H1 (cell line): ENCODE results near the gene DAP. TPM values are rescaled to one million over a fixed set of nuclear protein-coding genes. Genes with fewer than 3 reads are reported as not detected.

ENCODE experiments used
- CTCF ChIA-PET: fragments of 300-600 bp; sonication (Branson Sonifier 250); formaldehyde crosslinking; loops from one replicate; lab custom pipeline; 2021; ENCODE audit not compliant: partially characterized antibody; lab: Charles Lee
- POLR2A ChIA-PET: fragments of 300-600 bp; sonication (Branson Sonifier 250); formaldehyde crosslinking; loops from one replicate; lab custom pipeline; 2021; ENCODE audit warnings: inconsistent platforms; ENCODE audit not compliant: partially characterized antibody; lab: Charles Lee
- DNase-seq, 2 experiments: peaks; one replicate each; pipeline versions ENCODE4 v3.0.0 to v3.0.0-alpha.2; 2010 to 2022; ENCODE audit warnings: low spot score in 2 of 2, low read depth in 1 of 2, mixed read lengths in 1 of 2
- FAIRE-seq: peaks from 2 replicates; lab custom pipeline; 2011; peaks lifted over from hg19 to GRCh38; lab: Jason Lieb, UNC
- H2AFZ ChIP-seq: 2 replicates; pipeline ENCODE4 v1.8.1; 2012; ENCODE audit warnings: low read length, inconsistent platforms
- H2AK5ac ChIP-seq: 2 replicates; pipeline ENCODE4 v1.6.1; 2013; ENCODE audit warnings: low read depth, low read length
- H2BK120ac ChIP-seq: replicated peaks from 2 replicates; pipeline ENCODE3; 2013; ENCODE audit warnings: low read depth, low read length, inconsistent platforms
- H2BK12ac ChIP-seq: 2 replicates; pipeline ENCODE4 v1.6.1; 2013; ENCODE audit warnings: low read depth, low read length
- H2BK15ac ChIP-seq: 2 replicates; pipeline ENCODE4 v1.6.1; 2013; ENCODE audit warnings: low read length
- H2BK20ac ChIP-seq: 2 replicates; pipeline ENCODE4 v1.6.1; 2013; ENCODE audit warnings: low read length
- H2BK5ac ChIP-seq: 2 replicates; pipeline ENCODE4 v1.6.1; 2013; ENCODE audit warnings: low read depth, low read length
- H3K14ac ChIP-seq: 2 replicates; pipeline ENCODE4 v1.6.1; 2013; ENCODE audit warnings: inconsistent platforms; ENCODE audit not compliant: insufficient read length
- H3K18ac ChIP-seq: 2 replicates; pipeline ENCODE4 v1.6.1; 2013; ENCODE audit warnings: low read length; ENCODE audit errors: extremely low read depth
- H3K23ac ChIP-seq: 2 replicates; pipeline ENCODE4 v1.6.1; 2013; ENCODE audit warnings: inconsistent platforms; ENCODE audit not compliant: insufficient read length
- H3K23me2 ChIP-seq: 2 replicates; pipeline ENCODE4 v1.6.1; 2013; ENCODE audit warnings: low read depth, low read length
- H3K27ac ChIP-seq: 2 replicates; pipeline ENCODE4 v1.6.1; 2011; ENCODE audit warnings: low read depth, low read length, inconsistent platforms
- H3K27me3 ChIP-seq, 4 experiments: replicated peaks in 1 of 4; 1 replicate in 1 of 4; 2 replicates in 3 of 4; pipeline versions ENCODE4 v1.6.1 to v1.8.1; 2011 to 2013; ENCODE audit warnings: low read length in 3 of 4, mild to moderate bottlenecking in 3 of 4, inconsistent platforms in 2 of 4, mixed read lengths in 2 of 4, moderate library complexity in 1 of 4; ENCODE audit not compliant: control insufficient read depth in 3 of 4, insufficient read depth in 3 of 4; ENCODE audit errors: extremely low read depth in 1 of 4
- H3K36me3 ChIP-seq, 4 experiments: 2 replicates each; pipeline versions ENCODE4 v1.6.1 to v1.8.1; 2011 to 2013; ENCODE audit warnings: mild to moderate bottlenecking in 4 of 4, low read length in 3 of 4, moderate library complexity in 2 of 4, control low read depth in 1 of 4, inconsistent platforms in 1 of 4; ENCODE audit not compliant: insufficient read depth in 4 of 4, control insufficient read depth in 2 of 4
- H3K4ac ChIP-seq: replicated peaks from 2 replicates; pipeline ENCODE3; 2013; ENCODE audit warnings: low read length, low read depth, mixed read lengths, inconsistent platforms; ENCODE audit not compliant: insufficient read length
- H3K4me1 ChIP-seq, 4 experiments: replicated peaks in 1 of 4; 1 replicate in 1 of 4; 2 replicates in 3 of 4; pipeline versions ENCODE4 v1.6.1 to v1.8.1; 2011 to 2013; ENCODE audit warnings: low read length in 3 of 4, inconsistent platforms in 2 of 4, mixed read lengths in 1 of 4; ENCODE audit not compliant: insufficient read depth in 4 of 4, control insufficient read depth in 3 of 4
- H3K4me2 ChIP-seq, 2 experiments: 2 replicates each; pipeline versions ENCODE4 v1.6.1 to v1.8.1; 2011 to 2013; ENCODE audit warnings: low read depth in 2 of 2, low read length in 2 of 2, control low read depth in 1 of 2, inconsistent platforms in 1 of 2, mild to moderate bottlenecking in 1 of 2; ENCODE audit not compliant: insufficient read depth in 1 of 2
- H3K4me3 ChIP-seq, 4 experiments: fragments of 200-600, 300-600 bp in 1 of 4; sonication (generic), shearing (Covaris generic), sonication (Bioruptor Twin) in 1 of 4; 2 replicates each; pipeline versions ENCODE4 v1.5.1 to v1.8.1; 2011 to 2016; ENCODE audit warnings: low read length in 4 of 4, low read depth in 3 of 4, control low read depth in 2 of 4, inconsistent platforms in 2 of 4, mild to moderate bottlenecking in 2 of 4, mixed read lengths in 1 of 4, moderate library complexity in 1 of 4; ENCODE audit not compliant: insufficient read depth in 2 of 4; ENCODE audit errors: extremely low read depth in 1 of 4
- H3K56ac ChIP-seq: replicated peaks from 2 replicates; pipeline ENCODE3; 2013; ENCODE audit warnings: low read depth, mild to moderate bottlenecking, mixed read lengths, low read length, inconsistent platforms; ENCODE audit not compliant: insufficient read length
- H3K79me1 ChIP-seq: 2 replicates; pipeline ENCODE4 v1.6.1; 2013; ENCODE audit warnings: low read depth, low read length, control low read depth
- H3K79me2 ChIP-seq, 2 experiments: 2 replicates each; pipeline versions ENCODE4 v1.6.1 to v1.8.1; 2012 to 2013; ENCODE audit warnings: low read length in 2 of 2, mild to moderate bottlenecking in 2 of 2, inconsistent platforms in 1 of 2; ENCODE audit not compliant: insufficient read depth in 2 of 2, control insufficient read depth in 1 of 2
- H3K9ac ChIP-seq, 4 experiments: replicated peaks in 1 of 4; 1 replicate in 1 of 4; 2 replicates in 3 of 4; pipeline versions ENCODE4 v1.6.1 to v1.8.1; 2011 to 2013; ENCODE audit warnings: low read depth in 3 of 4, low read length in 3 of 4, control low read depth in 2 of 4, mild to moderate bottlenecking in 2 of 4, moderate library complexity in 2 of 4, inconsistent platforms in 1 of 4; ENCODE audit errors: extremely low read depth in 1 of 4
- H3K9me3 ChIP-seq, 2 experiments: 2 replicates each; pipeline versions ENCODE4 v1.6.1 to v1.8.1; 2012 to 2013; ENCODE audit warnings: mild to moderate bottlenecking in 2 of 2, moderate library complexity in 2 of 2, control low read depth in 1 of 2, inconsistent platforms in 1 of 2, low read depth in 1 of 2, low read length in 1 of 2, mixed read lengths in 1 of 2; ENCODE audit not compliant: insufficient read depth in 2 of 2
- H4K20me1 ChIP-seq, 2 experiments: replicated peaks in 1 of 2; 2 replicates each; pipeline versions ENCODE3 to v1.8.1; 2011 to 2013; ENCODE audit warnings: inconsistent platforms in 2 of 2, low read length in 2 of 2, mild to moderate bottlenecking in 1 of 2; ENCODE audit not compliant: insufficient read depth in 2 of 2, control insufficient read depth in 1 of 2
- H4K5ac ChIP-seq: 2 replicates; pipeline ENCODE4 v1.6.1; 2013; ENCODE audit warnings: low read length, low read depth, mixed read lengths, inconsistent platforms; ENCODE audit not compliant: insufficient read length
- H4K8ac ChIP-seq: 2 replicates; pipeline ENCODE4 v1.8.0; 2013; ENCODE audit warnings: mild to moderate bottlenecking, moderate library complexity, low read length, inconsistent platforms; ENCODE audit not compliant: insufficient read depth; ENCODE audit errors: extremely low read depth
- H4K91ac ChIP-seq: replicated peaks from 2 replicates; pipeline ENCODE3; 2013; ENCODE audit warnings: low read length, mixed read lengths, inconsistent platforms; ENCODE audit not compliant: insufficient read length
- NANOG ChIP-seq: IDR thresholded peaks from 2 replicates; pipeline ENCODE4 v1.6.1; 2011; ENCODE audit warnings: low read length, low read depth, mild to moderate bottlenecking, inconsistent platforms; ENCODE audit not compliant: insufficient read depth, poor library complexity, severe bottlenecking
- WGBS, 2 experiments: shearing (Covaris generic) in 1 of 2; methylation state at CpG; one replicate each; pipeline versions ENCODE4 v1.1.6 to v1.1.7; 2013 to 2015; ENCODE audit warnings: low lambda C conversion rate in 2 of 2, mixed read lengths in 2 of 2, inconsistent platforms in 1 of 2, low coverage in 1 of 2, missing lambda C conversion rate in 1 of 2; ENCODE audit not compliant: insufficient replicate concordance in 2 of 2, insufficient coverage in 1 of 2, insufficient read length in 1 of 2; ENCODE audit errors: extremely low coverage in 1 of 2, missing lambda C conversion rate in 1 of 2; 5-methylcytosine and 5-hydroxymethylcytosine counted together
- polyA plus RNA-seq, 7 experiments: library from polyadenylated mRNA; depleted of rRNA in 3 of 7; stranded (reverse) in 5 of 7; unstranded in 2 of 7; fragments of >200 nt in 5 of 7; fragments of 200-250 nt in 2 of 7; gene quantifications; 1 replicate in 5 of 7; 2 replicates in 1 of 7; 4 replicates in 1 of 7; pipeline versions ENCODE4 v1.2.1 to v1.2.3, GENCODE V29; 2011 to 2013; ENCODE audit warnings: missing spikeins in 2 of 7, mixed read lengths in 2 of 7
- total RNA-seq: library from RNA; stranded (reverse); fragmentation: NEBNext Ultra II Directional; extraction: Animal tissue kit (Norgen Biotek cat#: 25700); gene quantifications from 2 replicates; pipeline ENCODE4 v1.2.1, GENCODE V29; 2021

Gene DAP
- total and polyA plus RNA-seq, 2 of the 8 experiments (the other 6 are each of a cell fraction or from before 2014, with no cell fraction given) = 26.2 to 44.4 TPM

- POLR2A ChIA-PET = interaction anchor here (1.5 kb wide), 1 partner anchor 10 kb away, joined by 3 read pairs; no protein-coding TSS in a partner anchor
- Histone ChIP-seq H2BK20ac (no peak overlapping the region), H4K20me1 (peaks cover 0 to 5% of the 10 kb centered on the region in 2 experiments), H3K4me2 (no peak overlapping the region), H3K18ac (no peak overlapping the region), H2AFZ (no peak overlapping the region), H3K23ac (no peak overlapping the region), H2BK15ac (0 out of 2 replicates have a peak overlapping the region, but pooled peaks have one; percentile 40), H3K27ac (no peak overlapping the region), H3K36me3 (0 out of 8 replicates have a peak, but pooled peaks cover 0 to 4% (median 0%) of the 10 kb centered on the region in 4 experiments), H3K4me1 (no peaks in the 10 kb centered on the region), H2BK120ac (no peak overlapping the region), H3K4ac (no peak overlapping the region), H2AK5ac (no peak overlapping the region), H3K79me1 (no peaks in the 10 kb centered on the region; the same call in 1 of the 2 replicates), H3K9me3 (no peaks in the 10 kb centered on the region), H3K4me3 (no peak overlapping the region), H4K5ac (no peak overlapping the region), H3K23me2 (peaks cover 6% of the 10 kb centered on the region; the same call in 1 of the 2 replicates), H2BK5ac (no peak overlapping the region), H3K79me2 (no peaks in the 10 kb centered on the region), H3K56ac (no peak overlapping the region), H3K14ac (no peak overlapping the region), H4K8ac (no peak overlapping the region), H3K27me3 (no peaks in the 10 kb centered on the region), H3K9ac (no peak overlapping the region), H4K91ac (peak overlapping the region; percentile 31), H2BK12ac (no peak overlapping the region)
- 85% methylated on average over 9 of the region's 9 CpGs; no CpG with 5 or more reads in 1 of the 2 experiments for WGBS, 2 experiments
- CTCF ChIA-PET = interaction anchor here (0.7 to 3.6 kb wide), 5 partner anchors 11 to 46 kb away, joined by 3 to 22 read pairs (median 7); no protein-coding TSS in a partner anchor
- DNase-seq (no peak), FAIRE-seq (no peak)
- TF ChIP-seq NANOG = no peak
These were observed 87.6 kb downstream of the DAP start for GRCh38 chr5:10673407-10673806.
